CD4-positive, alpha-beta memory T cell (primary cell): ENCODE measurements around the gene CENPE. TPM values are rescaled to one million over a fixed set of nuclear protein-coding genes. Genes with fewer than 3 reads are reported as not detected.
A peak's percentile ranks its signal among the peaks of the same experiment; 100 is the strongest.

Experiments used
- CTCF ChIA-PET: fragments of 350-600 bp; sonication (Branson Sonifier 250); formaldehyde crosslinking; loops from one replicate; lab custom pipeline; 2021; ENCODE audit warnings: inconsistent platforms; ENCODE audit not compliant: partially characterized antibody; lab: Charles Lee
- POLR2A ChIA-PET: fragments of 350-600 bp; sonication (Branson Sonifier 250); formaldehyde crosslinking; loops from one replicate; lab custom pipeline; 2021; ENCODE audit not compliant: partially characterized antibody; lab: Charles Lee
- DNase-seq, 5 donors: peaks; one replicate each; pipeline versions ENCODE4 v3.0.0 to v3.0.0-alpha.2; 2020 to 2022; ENCODE audit warnings: mixed read lengths in 1 of 5
- H3K27ac ChIP-seq: one replicate; pipeline ENCODE4 v1.7.0; 2013; ENCODE audit warnings: low read depth, low read length
- H3K27me3 ChIP-seq: 2 replicates; pipeline ENCODE4 v1.7.0; 2013; ENCODE audit warnings: mild to moderate bottlenecking, low read length, moderate library complexity; ENCODE audit not compliant: insufficient read depth
- H3K36me3 ChIP-seq: 2 replicates; pipeline ENCODE4 v1.7.0; 2013; ENCODE audit warnings: mild to moderate bottlenecking, low read length, moderate library complexity; ENCODE audit not compliant: insufficient read depth
- H3K4me1 ChIP-seq: 2 replicates; pipeline ENCODE4 v1.7.0; 2013; ENCODE audit warnings: mild to moderate bottlenecking, low read length, moderate library complexity; ENCODE audit not compliant: insufficient read depth
- H3K4me3 ChIP-seq, 2 donors: one replicate each; pipeline ENCODE4 v1.7.0; 2013; ENCODE audit warnings: low read length in 2 of 2, mild to moderate bottlenecking in 1 of 2
- H3K9me3 ChIP-seq, 2 donors: one replicate each; pipeline ENCODE4 v1.7.0; 2013; ENCODE audit warnings: low read length in 2 of 2, control low read depth in 1 of 2; ENCODE audit not compliant: control insufficient read depth in 1 of 2
- H3K27ac Mint-ChIP-seq, 7 donors: one replicate each; pipeline ENCODE4 v1.8.0; 2020 to 2021; ENCODE audit warnings: mixed read lengths in 7 of 7, mild to moderate bottlenecking in 6 of 7, inconsistent platforms in 3 of 7, moderate library complexity in 3 of 7
- H3K27me3 Mint-ChIP-seq, 2 donors: one replicate each; pipeline ENCODE4 v1.8.0; 2020 to 2021; ENCODE audit warnings: mixed read lengths in 2 of 2
- H3K36me3 Mint-ChIP-seq, 2 donors: one replicate each; pipeline ENCODE4 v1.8.0; 2020 to 2021; ENCODE audit warnings: mixed read lengths in 2 of 2, inconsistent platforms in 1 of 2, mild to moderate bottlenecking in 1 of 2
- H3K4me1 Mint-ChIP-seq, 4 donors: one replicate each; pipeline ENCODE4 v1.8.0; 2020 to 2021; ENCODE audit warnings: mixed read lengths in 4 of 4, mild to moderate bottlenecking in 1 of 4
- H3K4me3 Mint-ChIP-seq, 8 donors: one replicate each; pipeline ENCODE4 v1.8.0; 2020 to 2021; ENCODE audit warnings: mixed read lengths in 8 of 8, mild to moderate bottlenecking in 7 of 8, moderate library complexity in 6 of 8, inconsistent platforms in 3 of 8
- H3K9me3 Mint-ChIP-seq, 8 donors: one replicate each; pipeline ENCODE4 v1.8.0; 2020 to 2021; ENCODE audit warnings: mixed read lengths in 8 of 8, mild to moderate bottlenecking in 5 of 8, inconsistent platforms in 3 of 8, moderate library complexity in 1 of 8
- intact Hi-C: fragments of 100-400 bp; cut with micrococcal nuclease; formaldehyde crosslinking; loops from one replicate; pipeline ENCODE4 v1.15.1; 2023
- polyA plus RNA-seq, 2 donors: library from polyadenylated mRNA; unstranded; fragments of 300-500 nt; fragmentation: Illumina TruSeq; gene quantifications; one replicate each; pipeline ENCODE4 v1.2.3, GENCODE V29; 2021
- total RNA-seq, 2 experiments: library from RNA; stranded (reverse); gene quantifications; one replicate each; pipeline ENCODE4 v1.2.3, GENCODE V29; 2021

Gene CENPE
- total and polyA plus RNA-seq, 4 experiments from 2014 or later, result 0.67 to 1.5 (median 0.77) TPM; not detected in 1

DNA sequence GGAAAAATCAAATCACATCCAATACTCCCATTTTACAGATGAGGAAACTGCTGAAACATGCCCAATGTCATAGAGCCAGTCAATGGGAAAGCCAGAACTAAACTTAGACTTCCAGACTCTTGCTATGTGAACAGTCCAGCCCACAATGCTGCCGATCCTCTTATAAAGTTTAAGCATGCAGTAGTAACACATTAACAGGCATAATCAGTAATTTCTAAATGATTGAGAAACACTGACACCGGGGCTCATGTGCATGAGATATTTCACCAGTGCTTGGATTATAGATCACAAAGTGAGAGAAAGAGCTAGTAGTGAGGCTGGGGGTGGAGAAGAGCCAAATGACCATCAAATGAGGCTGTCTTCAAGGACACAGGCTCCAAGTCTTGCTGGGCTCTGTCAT lies 101.0 kb downstream of the CENPE start:
- CTCF ChIA-PET, result interaction anchor here (3.0 kb wide), 1 partner anchor 17 kb away, joined by 8 read pairs; no protein-coding TSS in a partner anchor
- Histone ChIP-seq H3K4me1 (peaks cover 21% of the 10 kb centered on the region), H3K4me3 (no peak overlapping the region), H3K27ac (no peak overlapping the region), H3K36me3 (no peaks in the 10 kb centered on the region), H3K9me3 (no peaks in the 10 kb centered on the region), H3K27me3 (no peaks in the 10 kb centered on the region)
- Mint-ChIP-seq H3K27me3 (no peaks in the 10 kb centered on the region), H3K4me1 (peaks cover 17 to 43% (median 31%) of the 10 kb centered on the region in 4 donors), H3K9me3 (no peaks in the 10 kb centered on the region), H3K27ac (no peak overlapping the region), H3K36me3 (peaks cover 0 to 4% of the 10 kb centered on the region in 2 donors), H3K4me3 (peak overlapping the region in 2 of 8 donors; percentile 43)
- POLR2A ChIA-PET, result no interaction called here
- no peak for DNase-seq
- intact Hi-C loops, result no loop called here

DNA sequence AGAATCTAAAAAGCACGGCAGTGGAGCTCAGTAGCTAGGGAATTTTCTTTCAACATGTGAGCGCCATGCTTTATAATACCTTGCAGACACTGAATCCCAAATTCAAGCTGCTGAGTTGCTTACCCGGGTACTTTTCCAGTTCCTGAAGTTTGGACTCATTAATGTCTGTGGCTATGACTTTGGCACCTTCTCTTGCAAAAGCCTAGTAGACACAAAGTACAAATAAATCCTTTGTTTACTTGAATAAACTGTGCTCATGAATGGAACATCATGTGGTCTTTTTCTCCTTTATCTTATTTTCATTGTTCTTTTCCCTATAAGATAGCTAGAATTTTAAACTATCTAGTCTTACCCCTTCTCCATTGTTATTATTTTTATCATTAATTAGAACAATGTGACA lies 103.1 kb downstream of the CENPE start:
- intact Hi-C loops, result no loop called here
- Histone ChIP-seq H3K27ac (no peak overlapping the region), H3K4me3 (no peak overlapping the region), H3K9me3 (no peaks in the 10 kb centered on the region), H3K36me3 (no peaks in the 10 kb centered on the region), H3K4me1 (peaks cover 26% of the 10 kb centered on the region), H3K27me3 (no peaks in the 10 kb centered on the region)
- no peak overlapping the region for H3K4me3 Mint-ChIP-seq
- H3K4me1 Mint-ChIP-seq, result peaks cover 18 to 50% (median 35%) of the 10 kb centered on the region in 4 donors
- CTCF ChIA-PET, result interaction anchor here (0.9 to 8.2 kb wide), 5 partner anchors 15 to 647 kb away, joined by 3 to 62 read pairs (median 5); no protein-coding TSS in a partner anchor
- no peak overlapping the region for H3K27ac Mint-ChIP-seq
- no peaks in the 10 kb centered on the region for H3K27me3 Mint-ChIP-seq
- H3K9me3 Mint-ChIP-seq, result no peaks in the 10 kb centered on the region
- POLR2A ChIA-PET, result interaction anchor here (1.1 kb wide), 1 partner anchor 19 kb away, joined by 3 read pairs; the partner anchor contains the start of gene SLC9B2
- DNase-seq, result no peak
- H3K36me3 Mint-ChIP-seq, result peaks cover 13 to 14% of the 10 kb centered on the region in 2 donors

DNA sequence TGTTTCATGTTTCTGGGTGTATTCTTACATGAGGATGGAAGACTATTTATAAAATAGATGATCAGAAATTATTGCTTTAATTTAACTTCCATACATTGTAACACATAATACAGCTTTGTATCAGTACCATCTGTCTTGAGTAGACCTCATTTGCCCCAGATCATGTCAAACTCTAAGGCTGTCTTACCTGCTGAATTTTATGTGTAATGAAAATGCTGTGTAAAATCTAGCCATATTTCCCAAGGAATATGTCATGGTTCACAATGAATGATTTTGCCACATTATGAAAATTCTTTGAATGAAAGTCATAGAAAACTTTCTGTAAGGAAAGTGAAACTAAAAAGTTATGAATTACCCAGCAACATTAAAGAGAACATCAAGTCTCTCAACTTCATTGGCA lies 105.9 kb downstream of the CENPE start:
- no peaks in the 10 kb centered on the region for H3K36me3 ChIP-seq
- no peaks in the 10 kb centered on the region for H3K9me3 Mint-ChIP-seq
- H3K4me3 Mint-ChIP-seq, result no peak overlapping the region
- DNase-seq, result no peak
- peak overlapping the region in 3 of 7 donors; percentile 41 to 60 (median 57) for H3K27ac Mint-ChIP-seq
- H3K27ac ChIP-seq, result no peak overlapping the region
- H3K27me3 ChIP-seq, result no peaks in the 10 kb centered on the region
- H3K36me3 Mint-ChIP-seq, result peaks cover 32 to 33% of the 10 kb centered on the region in 2 donors
- peaks cover 12% of the 10 kb centered on the region for H3K4me1 ChIP-seq
- no peaks in the 10 kb centered on the region for H3K27me3 Mint-ChIP-seq
- no peak overlapping the region for H3K4me3 ChIP-seq
- no peaks in the 10 kb centered on the region for H3K9me3 ChIP-seq
- H3K4me1 Mint-ChIP-seq, result peaks cover 6 to 26% (median 13%) of the 10 kb centered on the region in 4 donors
- POLR2A ChIA-PET, result interaction anchor here (1.1 to 1.7 kb wide), 3 partner anchors 15 to 72 kb away, joined by 3 to 6 read pairs (median 3); partner anchors contain the start of gene SLC9B2
- intact Hi-C loops, result no loop called here
- CTCF ChIA-PET, result interaction anchor here (0.9 to 8.2 kb wide), 21 partner anchors 8 to 797 kb away, joined by 3 to 62 read pairs (median 4); partner anchors contain the start of genes BDH2, SLC9B1 and SLC9B2

DNA sequence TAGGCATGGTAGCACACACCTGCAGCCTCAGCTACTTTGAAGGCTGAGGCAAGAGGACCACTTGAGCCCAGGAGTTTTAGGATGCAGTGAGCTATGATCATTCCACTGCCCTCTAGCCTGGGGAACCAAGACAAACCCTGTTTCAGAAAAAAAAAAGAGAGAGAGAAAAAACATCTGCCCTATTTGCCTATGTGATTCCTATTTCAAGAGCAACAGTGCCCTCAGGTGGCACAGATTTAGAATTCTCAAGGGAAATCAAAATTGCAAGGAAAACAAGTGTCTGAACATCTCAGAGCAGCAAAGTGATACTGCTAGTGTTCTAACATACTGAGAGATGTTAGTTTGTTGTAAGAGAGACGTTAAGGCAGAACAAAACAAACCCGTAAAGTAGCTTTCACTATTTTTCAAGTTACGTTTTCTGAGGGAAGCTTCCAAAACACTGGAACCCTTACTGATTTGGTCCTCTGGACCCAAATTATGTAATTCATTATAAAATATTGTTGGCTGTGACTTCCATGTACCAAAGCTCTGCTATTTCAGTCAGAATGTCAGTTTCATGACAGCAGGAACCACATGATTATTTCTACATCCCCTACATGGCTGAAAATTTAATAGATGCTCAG lies 106.4 kb downstream of the CENPE start:
- Mint-ChIP-seq H3K27ac (peak overlapping the region in 3 of 7 donors; percentile 37 to 73 (median 60)), H3K4me1 (peaks cover 6 to 20% (median 10%) of the 10 kb centered on the region in 4 donors), H3K9me3 (no peaks in the 10 kb centered on the region), H3K27me3 (no peaks in the 10 kb centered on the region), H3K36me3 (peaks cover 38 to 39% of the 10 kb centered on the region in 2 donors), H3K4me3 (no peak overlapping the region)
- H3K4me1 ChIP-seq, result peaks cover 12% of the 10 kb centered on the region
- intact Hi-C loops, result loop anchor here (1.0 to 2.0 kb wide), 4 partner anchors 15 to 747 kb away; partner anchors contain the start of genes SLC39A8 and SLC9B2
- ChIA-PET CTCF (interaction anchor here (0.7 to 8.2 kb wide), 28 partner anchors 9 to 796 kb away, joined by 3 to 62 read pairs (median 4); partner anchors contain the start of genes BDH2, SLC9B1 and SLC9B2), POLR2A (interaction anchor here (0.9 to 1.7 kb wide), 4 partner anchors 15 to 264 kb away, joined by 3 to 6 read pairs (median 3); partner anchors contain the start of genes SLC9B2 and UBE2D3)
- H3K4me3 ChIP-seq, result no peak overlapping the region
- peak; percentile 51 to 66 (median 59) for DNase-seq
- H3K9me3 ChIP-seq, result no peaks in the 10 kb centered on the region
- no peaks in the 10 kb centered on the region for H3K27me3 ChIP-seq
- H3K36me3 ChIP-seq, result no peaks in the 10 kb centered on the region
- no peak overlapping the region for H3K27ac ChIP-seq

DNA sequence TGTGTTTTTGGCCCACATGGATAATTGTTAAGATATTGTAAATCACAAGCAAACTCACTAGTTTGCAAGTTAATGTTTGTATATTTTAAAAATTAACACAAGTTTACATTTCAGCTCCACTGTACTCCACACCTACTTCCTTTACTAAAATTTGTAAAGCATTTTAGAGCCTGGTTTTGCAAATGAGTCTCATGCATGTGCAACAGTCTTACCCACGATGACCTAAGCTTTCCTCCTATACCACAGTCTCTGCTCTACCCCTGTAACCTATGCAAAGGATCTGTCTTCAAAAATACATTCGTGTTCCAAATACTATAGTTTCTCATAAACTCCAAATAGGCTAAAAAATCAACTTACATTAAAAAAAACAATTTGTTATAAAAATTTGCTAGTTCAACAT lies 108.7 kb downstream of the CENPE start:
- Histone ChIP-seq H3K4me1 (peaks cover 12% of the 10 kb centered on the region), H3K27me3 (no peaks in the 10 kb centered on the region), H3K4me3 (no peak overlapping the region), H3K27ac (no peak overlapping the region), H3K9me3 (no peaks in the 10 kb centered on the region), H3K36me3 (no peaks in the 10 kb centered on the region)
- POLR2A ChIA-PET, result no interaction called here
- no peak overlapping the region for H3K27ac Mint-ChIP-seq
- H3K4me1 Mint-ChIP-seq, result peaks cover 6 to 19% (median 9%) of the 10 kb centered on the region in 4 donors
- no peaks in the 10 kb centered on the region for H3K27me3 Mint-ChIP-seq
- no peaks in the 10 kb centered on the region for H3K9me3 Mint-ChIP-seq
- CTCF ChIA-PET, result interaction anchor here (1.4 to 8.2 kb wide), 6 partner anchors 9 to 659 kb away, joined by 3 to 62 read pairs (median 30); partner anchors contain the start of genes BDH2 and SLC9B2
- no peak for DNase-seq
- H3K36me3 Mint-ChIP-seq, result peaks cover 50 to 53% of the 10 kb centered on the region in 2 donors
- intact Hi-C loops, result no loop called here
- no peak overlapping the region for H3K4me3 Mint-ChIP-seq

DNA sequence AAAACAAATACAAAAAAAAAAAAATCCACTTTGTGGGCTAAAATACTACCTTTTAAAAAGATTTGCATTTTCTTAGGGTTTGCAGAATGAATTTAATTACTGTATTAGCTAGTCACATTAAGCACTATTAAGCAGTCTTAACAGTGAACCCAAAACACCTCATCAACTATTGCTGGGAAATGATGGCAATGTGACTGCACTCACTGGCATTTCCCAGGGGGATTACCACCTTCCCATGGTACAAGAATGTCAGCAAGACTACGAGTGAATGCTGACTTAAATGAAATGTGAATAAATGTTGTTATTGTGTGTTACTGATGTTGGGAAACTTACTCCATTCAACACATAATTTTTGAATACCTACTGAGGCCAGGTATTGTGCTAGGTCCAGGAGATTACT lies 111.6 kb downstream of the CENPE start:
- Mint-ChIP-seq H3K27ac (peak overlapping the region in 1 of 7 donors; percentile 60), H3K36me3 (peaks cover 54 to 59% of the 10 kb centered on the region in 2 donors)

More for the DNA sequence above, 111.6 kb downstream of the CENPE start:
- no peak overlapping the region for H3K27ac ChIP-seq
- intact Hi-C loops, result no loop called here
- no peaks in the 10 kb centered on the region for H3K9me3 Mint-ChIP-seq
- ChIA-PET CTCF (no interaction called here), POLR2A (interaction anchor here (0.7 kb wide), 1 partner anchor 459 kb away, joined by 3 read pairs; no protein-coding TSS in a partner anchor)
- H3K9me3 ChIP-seq, result no peaks in the 10 kb centered on the region
- H3K4me3 ChIP-seq, result no peak overlapping the region
- H3K27me3 Mint-ChIP-seq, result no peaks in the 10 kb centered on the region
- H3K36me3 ChIP-seq, result no peaks in the 10 kb centered on the region
- no peak overlapping the region for H3K4me3 Mint-ChIP-seq
- no peaks in the 10 kb centered on the region for H3K4me1 ChIP-seq
- no peaks in the 10 kb centered on the region for H3K27me3 ChIP-seq
- H3K4me1 Mint-ChIP-seq, result peaks cover 0 to 3% (median under 1%) of the 10 kb centered on the region in 4 donors
- no peak for DNase-seq
